Anterior cingulate cortex (tissue), 58 donors: ENCODE results near the gene LRCH4.

Experiments
- DNase-seq, 58 donors: peaks; one replicate each; lab custom pipeline; 2025; lab: John Stamatoyannopoulos, UW

The LRCH4 gene

DNA sequence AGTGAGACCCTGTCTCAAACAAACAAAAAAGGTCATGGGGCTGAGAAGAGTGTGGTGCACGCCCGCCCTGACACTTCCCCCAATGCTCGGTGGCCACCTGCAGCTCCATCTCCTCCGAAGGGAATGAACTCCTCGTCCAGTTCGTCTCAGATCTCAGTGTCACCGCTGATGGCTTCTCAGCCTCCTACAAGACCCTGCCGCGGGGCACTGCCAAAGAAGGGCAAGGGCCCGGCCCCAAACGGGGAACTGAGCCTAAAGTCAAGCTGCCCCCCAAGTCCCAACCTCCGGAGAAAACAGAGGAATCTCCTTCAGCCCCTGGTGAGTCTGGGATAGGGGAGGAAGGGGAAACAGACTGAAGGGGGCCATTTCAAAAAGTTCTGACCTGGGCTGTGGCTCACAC, 20.4 kb upstream of the LRCH4 start:
- DNase-seq: no peak

DNA sequence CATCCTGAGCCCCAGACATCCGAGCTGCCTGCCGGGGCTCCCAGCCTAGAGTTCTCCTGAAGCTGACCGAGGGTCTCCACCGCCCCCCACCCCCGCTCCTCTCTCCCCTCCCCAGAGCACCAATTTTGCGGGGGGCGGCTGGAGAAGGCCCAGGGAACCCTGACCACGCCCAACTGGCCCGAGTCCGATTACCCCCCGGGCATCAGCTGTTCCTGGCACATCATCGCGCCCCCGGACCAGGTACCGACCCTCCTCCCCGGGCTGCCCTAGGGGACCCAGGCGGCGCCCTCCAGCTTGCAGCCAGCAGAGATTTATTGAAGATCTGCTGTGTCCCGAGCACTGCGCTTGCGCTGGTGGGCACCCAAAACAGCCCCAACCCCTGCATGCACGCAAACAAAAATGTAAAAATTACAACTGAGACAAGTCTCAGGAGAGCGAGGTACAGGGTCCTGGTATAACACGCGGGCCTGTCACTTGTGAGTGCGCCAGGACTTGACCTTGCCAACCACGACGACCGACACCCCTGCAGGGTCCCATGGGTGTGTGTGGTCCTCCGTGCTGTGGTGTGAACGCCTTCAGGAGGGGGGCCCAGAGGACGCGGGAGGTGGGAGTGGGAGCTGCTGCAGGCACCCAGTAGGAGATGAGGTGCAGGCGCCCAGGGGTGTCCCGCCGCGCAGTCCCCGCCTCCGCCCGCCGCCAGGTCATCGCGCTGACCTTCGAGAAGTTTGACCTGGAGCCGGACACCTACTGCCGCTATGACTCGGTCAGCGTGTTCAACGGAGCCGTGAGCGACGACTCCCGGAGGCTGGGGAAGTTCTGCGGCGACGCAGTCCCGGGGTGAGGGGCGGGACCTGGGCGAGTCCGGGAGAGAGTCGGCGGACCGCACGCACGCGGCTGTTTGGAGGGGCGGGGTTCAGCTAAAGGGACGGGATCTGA, 19.3 kb upstream of the LRCH4 start:
- DNase-seq: peak in 5 of 58 donors; percentile 16 to 29 (median 22)

DNA sequence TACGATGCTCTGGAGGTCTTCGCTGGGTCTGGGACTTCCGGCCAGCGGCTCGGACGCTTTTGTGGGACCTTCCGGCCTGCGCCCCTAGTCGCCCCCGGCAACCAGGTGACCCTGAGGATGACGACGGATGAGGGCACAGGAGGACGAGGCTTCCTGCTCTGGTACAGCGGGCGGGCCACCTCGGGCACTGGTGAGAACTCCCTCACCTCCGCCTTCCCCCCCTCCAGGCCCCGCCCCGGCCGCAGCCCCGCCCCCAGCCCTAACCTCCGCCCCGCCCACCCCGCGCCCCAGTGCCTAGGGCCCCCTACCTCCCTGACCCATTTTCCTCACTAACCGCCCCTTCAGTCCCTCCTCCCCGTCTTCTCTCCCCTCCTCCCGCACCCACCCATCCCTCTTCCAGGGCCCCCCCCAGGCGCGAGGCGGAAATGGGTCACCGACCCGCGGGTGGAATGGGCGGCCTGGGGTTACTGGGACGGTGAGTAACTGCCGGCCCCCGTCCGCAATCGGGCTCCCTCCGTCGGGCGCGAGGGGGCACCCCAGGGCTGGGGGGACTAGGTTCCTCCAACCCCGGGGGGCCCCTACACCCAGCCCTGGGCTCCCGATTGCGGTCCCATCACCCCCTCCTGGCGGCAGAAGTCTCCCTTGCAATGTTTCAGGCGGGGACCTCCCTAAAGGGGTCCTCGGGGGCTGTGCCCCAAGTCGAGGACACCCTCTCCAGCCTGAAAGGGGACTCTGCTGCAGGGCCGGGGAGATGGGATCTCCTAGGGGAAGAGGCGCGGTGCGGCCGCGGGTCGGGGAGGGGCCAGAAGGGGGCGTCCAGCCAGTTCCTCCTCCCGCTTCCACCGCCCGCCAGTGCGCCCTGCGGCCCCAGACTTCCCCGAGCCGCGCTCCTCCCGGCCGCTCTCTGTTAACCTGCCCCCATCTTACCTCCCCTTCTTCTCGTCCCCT, 18.4 kb upstream of the LRCH4 start:
- DNase-seq: peak in 35 of 58 donors; percentile 7 to 54 (median 31)

DNA sequence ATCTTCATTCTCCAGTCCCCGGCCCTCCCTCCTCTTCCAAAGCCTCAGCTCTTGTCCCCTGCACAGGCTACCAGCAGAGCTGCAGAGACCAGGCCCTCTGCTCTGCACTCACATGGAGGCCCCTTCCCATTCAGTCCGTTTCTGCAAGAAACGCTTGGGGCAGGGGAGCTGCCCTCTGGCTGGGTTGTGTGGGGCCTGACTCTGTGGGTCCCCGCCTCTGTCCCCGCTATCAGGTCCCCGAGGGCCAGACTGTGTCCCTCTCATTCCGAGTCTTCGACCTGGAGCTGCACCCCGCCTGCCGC, 17.7 kb upstream of the LRCH4 start:
- DNase-seq: no peak

DNA sequence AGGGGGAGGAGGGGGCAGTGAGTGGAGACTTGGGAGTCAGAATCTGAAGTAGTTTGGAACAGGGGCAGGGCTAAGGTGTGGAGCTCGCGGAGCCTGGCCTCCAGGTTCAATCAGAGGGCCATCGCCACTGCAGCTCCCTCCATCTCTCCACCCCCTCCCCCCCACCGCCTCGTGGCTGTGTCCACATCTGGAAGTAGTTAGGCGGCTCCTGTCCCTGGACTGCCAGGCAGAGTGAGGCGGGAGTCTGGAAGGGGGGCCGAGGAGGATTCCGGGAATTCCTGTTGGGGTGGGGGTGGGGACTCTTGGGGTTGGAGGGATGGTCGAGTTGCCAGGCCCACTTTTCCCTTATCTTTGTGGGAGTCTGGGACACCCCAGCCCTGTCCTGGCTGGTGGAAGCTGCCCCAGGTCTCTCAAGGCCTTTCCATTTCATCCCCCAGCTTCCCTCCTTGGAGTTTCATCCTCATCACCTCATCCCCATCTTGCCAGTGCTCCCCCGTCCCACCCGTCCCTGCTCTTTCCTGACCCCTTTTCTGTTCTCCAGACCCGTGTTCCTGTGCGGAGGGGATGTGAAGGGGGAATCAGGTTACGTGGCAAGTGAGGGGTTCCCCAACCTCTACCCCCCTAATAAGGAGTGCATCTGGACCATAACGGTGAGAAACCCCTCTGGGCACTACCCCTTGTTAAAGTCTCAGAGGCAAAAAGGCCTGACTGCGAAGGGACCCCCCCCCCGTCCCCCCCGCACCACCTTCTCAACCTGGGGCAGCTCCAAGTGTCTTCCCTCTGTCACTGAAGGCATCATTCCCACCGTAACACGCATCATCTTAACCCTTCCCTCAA, 17.2 kb upstream of the LRCH4 start:
- DNase-seq: no peak

DNA sequence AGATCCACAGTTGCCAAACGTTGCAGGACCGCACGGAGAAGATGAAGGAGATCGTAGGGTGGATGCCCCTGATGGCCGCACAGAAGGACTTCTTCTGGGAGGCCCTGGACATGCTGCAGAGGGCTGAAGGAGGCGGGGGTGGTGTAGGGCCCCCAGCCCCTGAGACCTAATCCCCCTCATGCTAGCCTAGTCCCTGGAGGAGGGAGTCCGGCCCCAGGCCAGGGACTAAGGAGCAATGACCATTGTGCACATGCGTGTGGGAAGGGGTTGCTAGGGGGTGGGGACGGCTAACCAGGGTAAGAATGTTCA, 14.8 kb upstream of the LRCH4 start:
- no peak for DNase-seq

DNA sequence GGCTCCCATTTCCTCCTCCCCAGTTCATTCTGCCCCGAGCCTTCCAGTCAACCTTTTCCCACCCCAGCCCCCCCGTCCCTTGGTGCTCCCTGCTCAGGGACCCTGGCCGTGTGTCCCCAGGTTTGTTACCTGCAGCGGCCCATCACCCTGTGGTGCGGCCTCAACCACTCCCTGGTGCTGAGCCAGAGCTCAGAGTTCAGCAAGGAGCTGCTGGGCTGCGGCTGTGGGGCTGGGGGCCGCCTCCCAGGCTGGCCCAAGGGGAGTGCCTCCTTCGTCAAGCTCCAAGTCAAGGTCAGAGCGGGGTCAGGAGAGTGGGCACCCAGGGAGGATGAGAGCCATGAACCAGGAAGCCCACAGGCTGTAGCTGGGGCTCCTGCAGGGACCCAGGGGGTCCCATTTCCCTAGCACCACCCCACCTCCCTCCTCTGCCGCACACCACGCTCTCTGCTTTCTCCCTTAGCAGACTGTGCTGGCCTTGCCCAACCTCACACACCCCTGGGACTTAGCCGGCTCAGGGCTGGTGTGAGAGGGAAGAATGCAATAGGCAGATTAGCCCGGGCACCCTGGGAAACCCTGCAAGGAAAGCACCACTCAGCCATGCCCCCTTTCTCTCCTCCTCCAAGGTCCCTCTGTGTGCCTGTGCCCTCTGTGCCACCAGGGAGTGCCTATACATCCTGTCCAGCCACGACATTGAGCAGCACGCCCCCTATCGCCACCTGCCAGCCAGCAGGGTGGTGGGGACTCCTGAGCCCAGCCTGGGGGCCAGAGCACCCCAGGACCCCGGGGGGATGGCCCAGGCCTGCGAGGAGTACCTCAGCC, 14.2 kb upstream of the LRCH4 start:
- no peak for DNase-seq

DNA sequence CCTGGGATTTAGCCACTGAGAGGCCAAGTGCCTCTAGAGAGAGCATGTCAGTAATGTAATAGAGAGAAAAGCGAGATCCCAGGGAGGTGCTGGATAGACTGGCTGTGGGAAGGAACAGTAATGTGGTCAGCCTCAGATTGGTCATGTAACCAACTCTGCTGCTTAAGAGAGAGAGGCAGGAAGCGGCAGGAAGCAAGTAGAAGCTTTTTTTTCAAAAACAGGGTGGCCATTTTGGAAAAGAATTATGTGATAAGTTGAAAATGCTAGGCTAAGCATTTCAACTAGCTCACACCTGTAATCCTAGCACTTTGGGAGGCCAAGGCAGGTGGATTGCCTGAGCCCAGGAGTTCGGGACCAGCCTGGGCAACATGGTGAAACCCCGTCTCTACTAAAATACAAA, 12.5 kb upstream of the LRCH4 start:
- DNase-seq: no peak

DNA sequence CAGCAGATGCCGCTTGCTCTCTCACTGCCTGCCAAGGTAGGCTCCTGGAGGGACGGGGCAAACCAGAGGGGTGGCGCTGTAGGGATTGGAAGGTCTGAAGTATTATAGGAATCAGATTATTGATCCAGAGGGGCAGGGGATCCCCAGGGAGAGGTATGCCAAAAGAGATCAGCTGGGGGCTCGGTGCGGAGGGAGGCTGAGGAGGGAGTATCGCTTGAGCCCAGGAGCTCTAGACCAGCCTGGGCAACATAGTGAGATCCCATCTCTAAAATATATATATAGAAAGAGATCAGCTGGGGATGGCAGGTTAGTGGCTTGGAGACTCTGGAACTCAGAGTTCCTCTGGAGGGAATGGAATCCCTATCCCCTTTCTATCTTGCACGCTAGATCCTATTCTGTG, 9.3 kb upstream of the LRCH4 start:
- DNase-seq: no peak

DNA sequence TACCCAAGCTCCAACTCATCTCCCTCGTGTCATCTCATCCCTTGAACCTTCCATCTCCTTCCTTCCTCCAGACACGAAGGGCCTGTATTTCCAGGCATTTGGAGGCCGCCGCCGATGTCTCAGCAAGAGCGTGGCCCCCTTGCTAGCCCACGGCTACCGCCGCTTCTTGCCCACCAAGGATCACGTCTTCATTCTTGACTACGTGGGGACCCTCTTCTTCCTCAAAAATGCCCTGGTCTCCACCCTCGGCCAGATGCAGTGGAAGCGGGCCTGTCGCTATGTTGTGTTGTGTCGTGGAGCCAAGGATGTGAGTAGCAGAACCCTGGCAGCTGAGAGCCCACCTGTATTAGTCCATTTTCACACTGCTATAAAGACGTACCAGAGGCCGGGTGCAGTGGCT, 5.7 kb upstream of the LRCH4 start:
- no peak for DNase-seq

DNA sequence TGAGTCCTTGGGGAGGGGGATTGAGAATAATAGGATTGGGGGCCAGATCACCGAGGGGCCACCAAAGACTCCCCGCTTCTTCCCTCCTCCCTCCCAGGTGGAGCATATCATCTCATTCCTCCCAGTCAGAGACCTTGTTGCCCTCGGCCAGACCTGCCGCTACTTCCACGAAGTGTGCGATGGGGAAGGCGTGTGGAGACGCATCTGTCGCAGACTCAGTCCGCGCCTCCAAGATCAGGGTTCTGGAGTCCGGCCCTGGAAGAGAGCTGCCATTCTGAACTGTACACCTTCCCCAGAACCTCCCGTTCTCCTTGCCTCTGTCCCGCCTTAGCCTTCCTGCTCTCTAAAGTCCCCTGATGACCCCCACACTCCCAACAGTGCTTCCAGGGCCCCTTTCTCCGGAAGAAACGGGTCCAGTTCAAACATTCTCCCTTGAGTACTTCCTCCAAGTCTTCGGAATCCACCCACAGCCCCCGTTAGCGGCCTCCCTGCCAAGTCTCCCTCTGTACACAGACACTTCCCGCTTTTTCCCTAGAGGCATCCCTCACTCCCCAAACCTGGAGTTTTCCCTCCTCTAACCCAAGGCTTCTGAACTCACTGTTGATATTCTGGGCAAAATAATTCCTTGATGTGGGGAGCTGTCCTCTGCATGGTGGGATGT, 4.3 kb upstream of the LRCH4 start:
- no peak for DNase-seq

DNA sequence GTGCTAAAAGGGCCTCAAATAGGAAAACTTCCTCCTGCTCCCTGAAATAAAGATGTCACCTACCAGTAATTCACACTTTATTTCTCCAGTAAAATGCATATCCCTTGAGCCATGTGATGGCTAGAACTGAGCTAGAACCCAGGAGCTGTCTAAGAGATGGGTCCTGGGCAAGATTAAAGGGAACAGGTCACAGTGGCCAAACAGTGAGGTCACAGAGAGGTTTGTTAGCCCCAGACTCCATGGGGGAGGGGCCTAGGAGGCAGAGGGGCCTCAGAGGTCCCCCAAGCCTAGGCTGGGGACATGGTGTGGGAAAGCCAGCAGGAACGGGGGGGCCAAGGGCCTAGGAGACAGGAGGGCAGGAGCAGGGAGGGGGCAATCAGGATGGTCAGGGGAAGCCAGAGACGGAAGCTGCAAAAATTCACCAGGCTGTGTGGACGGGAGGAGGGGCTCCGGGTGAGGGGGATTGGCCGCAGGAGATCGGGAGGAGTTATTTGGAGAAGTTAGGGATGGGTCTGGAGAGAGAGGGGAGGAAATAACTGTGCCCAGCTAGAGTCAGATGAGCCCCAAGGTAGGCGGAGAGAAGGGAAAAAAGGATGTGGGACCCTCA, 3.5 kb upstream of the LRCH4 start:
- no peak for DNase-seq

DNA sequence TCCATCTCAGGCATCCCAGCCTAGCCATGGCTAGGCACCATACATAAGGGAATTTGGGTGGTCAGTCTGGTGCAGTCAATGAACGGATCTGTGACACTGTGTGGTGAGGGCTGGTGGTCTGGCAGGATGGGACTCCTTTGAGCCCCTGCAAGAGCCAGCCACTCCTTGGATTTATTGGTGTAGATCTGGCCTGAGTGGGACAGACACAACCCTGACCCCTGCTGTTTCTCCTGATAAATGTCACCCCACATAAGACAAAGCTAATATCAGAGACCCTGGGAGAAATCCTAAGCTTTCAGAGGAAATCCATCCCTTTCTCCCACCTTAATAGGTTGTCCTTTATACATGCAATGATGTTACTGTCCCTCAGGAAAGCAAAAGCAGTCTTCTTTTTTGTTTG, 2.5 kb upstream of the LRCH4 start:
- no peak for DNase-seq

DNA sequence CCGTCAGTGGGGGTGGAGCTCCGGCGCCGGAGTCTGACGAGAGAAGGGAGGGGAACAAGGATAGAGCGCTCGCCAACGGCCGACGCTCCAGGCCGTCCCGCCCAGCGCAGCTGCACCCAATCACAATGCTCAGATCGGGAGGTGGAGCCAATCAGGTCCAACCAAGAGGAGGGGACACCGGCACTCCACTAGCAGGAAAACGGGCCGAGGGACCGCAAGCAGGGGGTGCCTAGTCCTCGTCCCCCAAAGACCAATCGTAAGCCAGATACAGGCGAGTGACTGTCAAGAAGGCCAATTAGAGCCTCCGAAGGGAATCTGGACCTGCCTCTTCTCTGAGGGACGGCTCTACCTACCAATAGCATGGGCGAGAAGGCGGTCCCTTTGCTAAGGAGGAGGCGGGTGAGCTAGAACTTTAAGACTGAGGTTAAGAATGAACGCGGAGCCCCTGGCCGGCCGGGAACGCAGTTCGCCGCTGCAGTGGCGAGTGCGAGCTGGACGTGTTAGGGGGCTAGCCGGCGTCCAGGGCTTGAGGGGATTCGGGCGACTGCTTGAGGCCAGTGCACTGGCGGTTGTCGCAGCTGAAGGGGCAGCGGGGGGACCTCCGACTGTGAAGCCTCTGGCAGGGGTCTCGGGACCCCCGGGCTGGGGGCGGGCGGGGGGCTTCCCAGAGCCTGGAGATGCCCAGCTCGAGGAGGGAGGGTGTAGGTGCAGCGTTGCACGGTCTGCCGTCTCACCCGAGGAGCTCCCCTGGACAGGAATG, 517 bp upstream of the LRCH4 start, which contains the start of gene FBXO24:
Gene FBXO24 (plus strand): TSS at position 63 of the 760 bp plus-strand sequence. CDS start 298 bp downstream, at position 361.
- peak; percentile 95 to 100 (median 100) for DNase-seq

DNA sequence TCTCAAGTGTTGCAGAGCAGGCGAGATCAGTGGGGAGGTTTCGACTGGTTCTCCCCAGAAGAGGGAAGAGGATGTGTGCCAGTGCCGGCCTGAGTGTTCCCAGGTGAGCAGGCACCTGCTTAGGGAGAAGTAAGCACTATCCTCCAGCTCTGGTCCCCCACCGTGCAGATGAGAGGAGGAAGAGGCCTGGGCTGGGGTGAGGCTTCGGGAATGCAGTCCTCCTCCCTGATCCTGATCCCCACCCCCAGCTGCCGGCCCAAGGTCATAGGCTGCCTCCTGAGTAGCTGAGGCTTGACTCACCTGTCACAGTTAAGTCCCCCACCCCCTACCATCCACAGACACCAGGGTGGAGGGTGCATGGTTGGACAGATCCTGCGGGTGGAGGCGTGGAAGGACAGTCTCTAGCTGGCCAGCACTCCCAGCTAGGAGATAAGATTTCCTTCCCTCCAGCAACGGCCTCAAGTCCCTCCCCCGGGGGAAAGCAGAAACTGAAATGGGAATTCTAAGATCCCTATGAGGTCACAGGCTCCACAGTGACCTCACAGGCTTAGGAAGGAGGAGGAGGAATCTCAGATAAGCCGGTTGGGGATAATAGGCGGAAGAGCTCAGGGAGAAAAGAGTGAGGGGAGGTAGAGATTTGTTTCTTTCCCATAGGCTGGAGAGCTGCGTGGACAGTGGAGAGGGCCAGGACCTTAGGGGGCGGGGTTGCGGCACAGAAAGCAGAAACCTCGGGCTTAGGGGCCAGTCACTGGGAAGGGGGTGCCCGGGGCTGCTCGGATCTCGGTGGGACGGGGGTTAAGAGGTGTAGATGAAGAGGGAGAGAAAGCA, 1.0 kb downstream of the LRCH4 start:
- peak in 1 of 58 donors; percentile 8 for DNase-seq

DNA sequence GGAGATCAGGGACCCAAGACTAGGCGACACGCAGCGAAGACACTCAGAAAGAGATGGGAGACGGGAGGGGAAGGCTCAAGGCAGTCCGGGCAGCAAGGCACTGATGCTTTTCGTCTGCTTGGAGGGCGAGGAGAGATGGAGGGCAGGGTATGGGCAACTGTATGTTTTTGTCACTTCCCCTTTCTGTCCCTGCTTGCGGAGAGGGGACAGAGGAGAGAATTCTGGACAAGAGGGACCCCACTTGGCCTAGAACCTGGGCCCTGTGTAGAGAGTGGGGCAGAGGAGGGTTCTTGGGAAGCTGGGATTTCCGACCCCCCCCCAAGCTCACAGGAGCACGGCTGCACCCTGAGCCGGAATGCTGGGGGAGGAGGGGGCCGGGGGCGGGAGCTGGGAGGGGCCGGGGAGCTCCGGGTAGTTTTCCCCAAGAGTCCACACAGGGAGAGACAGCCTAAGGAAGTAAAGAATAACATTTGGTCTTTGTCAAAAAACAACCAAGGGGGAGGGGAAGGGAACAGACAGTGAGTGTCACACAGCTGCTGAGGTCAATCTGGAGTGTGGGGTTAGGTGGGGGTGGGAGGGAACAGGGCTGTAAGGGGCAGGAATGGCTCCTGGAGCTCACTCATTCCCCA, 1.8 kb downstream of the LRCH4 start:
- no peak for DNase-seq
